CD4-positive, CD25-positive, alpha-beta regulatory T cell (primary cell): ENCODE measurements around the gene FAM131B. TPM values are rescaled to one million over a fixed set of nuclear protein-coding genes. Genes with fewer than 3 reads are reported as not detected.

Source experiments
- ATAC-seq, 2 donors: fragments of 150-1000 bp; cut with Tn5 transposase; one replicate each; pipeline ENCODE4 v1.10.0; 2021; ENCODE audit warnings: low read depth in 2 of 2, moderate number of reproducible peaks in 2 of 2, moderate library complexity in 1 of 2
- DNase-seq, 3 donors: peaks; one replicate each; pipeline versions ENCODE4 v3.0.0 to v3.0.0-alpha.2; 2012 to 2022; ENCODE audit warnings: mixed read lengths in 1 of 3
- H3K27ac ChIP-seq: one replicate; pipeline ENCODE4 v1.7.0; 2013; ENCODE audit warnings: mild to moderate bottlenecking, low read length; ENCODE audit not compliant: insufficient read depth, poor library complexity, severe bottlenecking
- H3K27me3 ChIP-seq: one replicate; pipeline ENCODE4 v1.7.0; 2013; ENCODE audit warnings: low read length; ENCODE audit not compliant: control insufficient read depth, insufficient read depth
- H3K36me3 ChIP-seq: one replicate; pipeline ENCODE4 v1.7.0; 2013; ENCODE audit warnings: mild to moderate bottlenecking, low read length, moderate library complexity; ENCODE audit not compliant: control insufficient read depth, insufficient read depth
- H3K4me1 ChIP-seq: 2 replicates; pipeline ENCODE4 v1.7.0; 2013; ENCODE audit warnings: mild to moderate bottlenecking, low read length; ENCODE audit not compliant: insufficient read depth, control insufficient read depth, poor library complexity, severe bottlenecking
- H3K4me3 ChIP-seq: one replicate; pipeline ENCODE4 v1.7.0; 2013; ENCODE audit warnings: low read depth, mild to moderate bottlenecking, low read length, moderate library complexity
- H3K9me3 ChIP-seq, 2 experiments: 1 replicate in 1 of 2; 2 replicates in 1 of 2; pipeline ENCODE4 v1.7.0; 2013; ENCODE audit warnings: low read length in 2 of 2, mild to moderate bottlenecking in 1 of 2, moderate library complexity in 1 of 2; ENCODE audit not compliant: control insufficient read depth in 2 of 2
- H3K27ac Mint-ChIP-seq, 3 donors: one replicate each; pipeline ENCODE4 v1.8.0; 2020 to 2022; ENCODE audit warnings: mild to moderate bottlenecking in 3 of 3, mixed read lengths in 3 of 3, moderate library complexity in 2 of 3
- H3K27me3 Mint-ChIP-seq: one replicate; pipeline ENCODE4 v1.8.0; 2022; ENCODE audit warnings: mild to moderate bottlenecking, mixed read lengths
- H3K36me3 Mint-ChIP-seq: one replicate; pipeline ENCODE4 v1.8.0; 2020; ENCODE audit warnings: mixed read lengths
- H3K4me1 Mint-ChIP-seq, 4 donors: one replicate each; pipeline ENCODE4 v1.8.0; 2020 to 2022; ENCODE audit warnings: mixed read lengths in 4 of 4, mild to moderate bottlenecking in 1 of 4
- H3K4me3 Mint-ChIP-seq, 4 donors: one replicate each; pipeline ENCODE4 v1.8.0; 2020 to 2022; ENCODE audit warnings: mild to moderate bottlenecking in 4 of 4, mixed read lengths in 4 of 4, moderate library complexity in 3 of 4
- H3K9me3 Mint-ChIP-seq, 7 donors: one replicate each; pipeline ENCODE4 v1.8.0; 2020 to 2022; ENCODE audit warnings: mixed read lengths in 7 of 7, mild to moderate bottlenecking in 3 of 7, moderate library complexity in 2 of 7
- polyA plus RNA-seq, 4 donors: library from polyadenylated mRNA; unstranded; fragments of 300-500 nt; fragmentation: Illumina TruSeq; gene quantifications; one replicate each; pipeline ENCODE4 v1.2.3, GENCODE V29; 2021
- total RNA-seq: library from RNA; stranded (reverse); gene quantifications from one replicate; pipeline ENCODE4 v1.2.3, GENCODE V29; 2022

The FAM131B gene
- total and polyA plus RNA-seq, 5 donors from 2014 or later, result 0.14 to 0.36 (median 0.31) TPM; not detected in 1

GRCh38 chr7:143397710-143398530, 35.4 kb upstream of the FAM131B start:
- ATAC-seq (no peak), DNase-seq (no peak)
- no peak overlapping the region for H3K27ac Mint-ChIP-seq
- Histone ChIP-seq H3K4me1 (no peaks in the 10 kb centered on the region), H3K4me3 (no peak overlapping the region), H3K9me3 (no peaks in the 10 kb centered on the region), H3K27me3 (no peaks in the 10 kb centered on the region), H3K36me3 (peaks cover 13% of the 10 kb centered on the region), H3K27ac (no peak overlapping the region)
- peaks cover 0 to 5% (median 0%) of the 10 kb centered on the region in 4 donors for H3K4me1 Mint-ChIP-seq
- H3K9me3 Mint-ChIP-seq, result no peaks in the 10 kb centered on the region
- H3K4me3 Mint-ChIP-seq, result no peak overlapping the region
- peaks cover 22% of the 10 kb centered on the region for H3K36me3 Mint-ChIP-seq
- no peaks in the 10 kb centered on the region for H3K27me3 Mint-ChIP-seq

- no peaks in the 10 kb centered on the region for H3K27me3 Mint-ChIP-seq
- H3K36me3 Mint-ChIP-seq, result peaks cover 25% of the 10 kb centered on the region
- H3K27ac Mint-ChIP-seq, result peak overlapping the region in 2 of 3 donors; percentile 69 to 80
Measured at GRCh38 chr7:143396625-143397556, 34.4 kb upstream of the FAM131B start.

GRCh38 chr7:143396182-143396581, 33.7 kb upstream of the FAM131B start:
- DNase-seq (no peak), ATAC-seq (no peak)
- no peak overlapping the region for H3K4me3 Mint-ChIP-seq
- H3K27me3 ChIP-seq, result no peaks in the 10 kb centered on the region
- no peaks in the 10 kb centered on the region for H3K9me3 ChIP-seq
- H3K36me3 Mint-ChIP-seq, result peaks cover 21% of the 10 kb centered on the region
- H3K4me1 ChIP-seq, result no peaks in the 10 kb centered on the region
- no peaks in the 10 kb centered on the region for H3K27me3 Mint-ChIP-seq
- no peak overlapping the region for H3K27ac ChIP-seq
- no peak overlapping the region for H3K4me3 ChIP-seq
- H3K9me3 Mint-ChIP-seq, result no peaks in the 10 kb centered on the region
- peaks cover 0 to 2% (median 0%) of the 10 kb centered on the region in 4 donors for H3K4me1 Mint-ChIP-seq
- peak overlapping the region in 1 of 3 donors; percentile 69 for H3K27ac Mint-ChIP-seq
- peaks cover 26% of the 10 kb centered on the region for H3K36me3 ChIP-seq

More at GRCh38 chr7:143396625-143397556, 34.4 kb upstream of the FAM131B start:
- no peak overlapping the region for H3K4me3 ChIP-seq
- Mint-ChIP-seq H3K4me3 (no peak overlapping the region), H3K9me3 (no peaks in the 10 kb centered on the region), H3K4me1 (peaks cover 0 to 2% (median 0%) of the 10 kb centered on the region in 4 donors)
- peaks cover 19% of the 10 kb centered on the region for H3K36me3 ChIP-seq
- no peaks in the 10 kb centered on the region for H3K4me1 ChIP-seq
- H3K27ac ChIP-seq, result no peak overlapping the region
- H3K27me3 ChIP-seq, result no peaks in the 10 kb centered on the region
- DNase-seq (no peak), ATAC-seq (no peak)
- H3K9me3 ChIP-seq, result no peaks in the 10 kb centered on the region

GRCh38 chr7:143395187-143396149, 33.0 kb upstream of the FAM131B start:
- Histone ChIP-seq H3K27ac (no peak overlapping the region), H3K27me3 (no peaks in the 10 kb centered on the region), H3K36me3 (peaks cover 33% of the 10 kb centered on the region), H3K4me3 (no peak overlapping the region), H3K4me1 (no peaks in the 10 kb centered on the region), H3K9me3 (no peaks in the 10 kb centered on the region)
- no peak overlapping the region for H3K4me3 Mint-ChIP-seq
- H3K4me1 Mint-ChIP-seq, result peaks cover 0 to 7% (median 0%) of the 10 kb centered on the region in 4 donors
- DNase-seq (no peak), ATAC-seq (no peak)
- H3K9me3 Mint-ChIP-seq, result no peaks in the 10 kb centered on the region
- H3K36me3 Mint-ChIP-seq, result peaks cover 24% of the 10 kb centered on the region
- H3K27ac Mint-ChIP-seq, result peak overlapping the region in 1 of 3 donors; percentile 16
- no peaks in the 10 kb centered on the region for H3K27me3 Mint-ChIP-seq

- Histone ChIP-seq H3K27me3 (no peaks in the 10 kb centered on the region), H3K27ac (no peak overlapping the region), H3K4me3 (no peak overlapping the region), H3K9me3 (no peaks in the 10 kb centered on the region), H3K4me1 (no peaks in the 10 kb centered on the region), H3K36me3 (peaks cover 40% of the 10 kb centered on the region)
- Mint-ChIP-seq H3K36me3 (peaks cover 30% of the 10 kb centered on the region), H3K27ac (no peak overlapping the region), H3K4me1 (peaks cover 0 to 13% (median 1%) of the 10 kb centered on the region in 4 donors), H3K9me3 (no peaks in the 10 kb centered on the region), H3K4me3 (no peak overlapping the region), H3K27me3 (no peaks in the 10 kb centered on the region)
- DNase-seq (no peak), ATAC-seq (no peak)
Measured at GRCh38 chr7:143394777-143395176, 32.3 kb upstream of the FAM131B start.

- no peaks in the 10 kb centered on the region for H3K27me3 ChIP-seq
- H3K36me3 Mint-ChIP-seq, result peaks cover 37% of the 10 kb centered on the region
- H3K4me3 Mint-ChIP-seq, result no peak overlapping the region
- no peaks in the 10 kb centered on the region for H3K9me3 Mint-ChIP-seq
- H3K9me3 ChIP-seq, result no peaks in the 10 kb centered on the region
- peaks cover 46% of the 10 kb centered on the region for H3K36me3 ChIP-seq
- no peak overlapping the region for H3K4me3 ChIP-seq
- no peaks in the 10 kb centered on the region for H3K4me1 ChIP-seq
- ATAC-seq, result no peak
- H3K27ac Mint-ChIP-seq, result peak overlapping the region in 1 of 3 donors; percentile 81
- H3K27me3 Mint-ChIP-seq, result no peaks in the 10 kb centered on the region
- no peak for DNase-seq
- H3K4me1 Mint-ChIP-seq, result peaks cover 0 to 20% (median 3%) of the 10 kb centered on the region in 4 donors
- no peak overlapping the region for H3K27ac ChIP-seq
Measured at GRCh38 chr7:143394068-143394467, 31.6 kb upstream of the FAM131B start.
